H1 (cell line): ENCODE data around the gene OSBPL5. TPM values are rescaled to one million over a fixed set of nuclear protein-coding genes. Genes with fewer than 3 reads are reported as not detected.

Experiments
- CTCF ChIA-PET: fragments of 300-600 bp; sonication (Branson Sonifier 250); formaldehyde crosslinking; loops from one replicate; lab custom pipeline; 2021; ENCODE audit not compliant: partially characterized antibody; lab: Charles Lee
- POLR2A ChIA-PET: fragments of 300-600 bp; sonication (Branson Sonifier 250); formaldehyde crosslinking; loops from one replicate; lab custom pipeline; 2021; ENCODE audit warnings: inconsistent platforms; ENCODE audit not compliant: partially characterized antibody; lab: Charles Lee
- DNase-seq, 2 experiments: peaks; one replicate each; pipeline versions ENCODE4 v3.0.0 to v3.0.0-alpha.2; 2010 to 2022; ENCODE audit warnings: low spot score in 2 of 2, low read depth in 1 of 2, mixed read lengths in 1 of 2
- FAIRE-seq: peaks from 2 replicates; lab custom pipeline; 2011; peaks lifted over from hg19 to GRCh38; lab: Jason Lieb, UNC
- H2AFZ ChIP-seq: 2 replicates; pipeline ENCODE4 v1.8.1; 2012; ENCODE audit warnings: low read length, inconsistent platforms
- H2AK5ac ChIP-seq: 2 replicates; pipeline ENCODE4 v1.6.1; 2013; ENCODE audit warnings: low read depth, low read length
- H2BK120ac ChIP-seq: replicated peaks from 2 replicates; pipeline ENCODE3; 2013; ENCODE audit warnings: low read depth, low read length, inconsistent platforms
- H2BK12ac ChIP-seq: 2 replicates; pipeline ENCODE4 v1.6.1; 2013; ENCODE audit warnings: low read depth, low read length
- H2BK15ac ChIP-seq: 2 replicates; pipeline ENCODE4 v1.6.1; 2013; ENCODE audit warnings: low read length
- H2BK20ac ChIP-seq: 2 replicates; pipeline ENCODE4 v1.6.1; 2013; ENCODE audit warnings: low read length
- H2BK5ac ChIP-seq: 2 replicates; pipeline ENCODE4 v1.6.1; 2013; ENCODE audit warnings: low read depth, low read length
- H3K14ac ChIP-seq: 2 replicates; pipeline ENCODE4 v1.6.1; 2013; ENCODE audit warnings: inconsistent platforms; ENCODE audit not compliant: insufficient read length
- H3K18ac ChIP-seq: 2 replicates; pipeline ENCODE4 v1.6.1; 2013; ENCODE audit warnings: low read length; ENCODE audit errors: extremely low read depth
- H3K23ac ChIP-seq: 2 replicates; pipeline ENCODE4 v1.6.1; 2013; ENCODE audit warnings: inconsistent platforms; ENCODE audit not compliant: insufficient read length
- H3K23me2 ChIP-seq: 2 replicates; pipeline ENCODE4 v1.6.1; 2013; ENCODE audit warnings: low read depth, low read length
- H3K27ac ChIP-seq: 2 replicates; pipeline ENCODE4 v1.6.1; 2011; ENCODE audit warnings: low read depth, low read length, inconsistent platforms
- H3K27me3 ChIP-seq, 4 experiments: replicated peaks in 1 of 4; 1 replicate in 1 of 4; 2 replicates in 3 of 4; pipeline versions ENCODE4 v1.6.1 to v1.8.1; 2011 to 2013; ENCODE audit warnings: low read length in 3 of 4, mild to moderate bottlenecking in 3 of 4, inconsistent platforms in 2 of 4, mixed read lengths in 2 of 4, moderate library complexity in 1 of 4; ENCODE audit not compliant: control insufficient read depth in 3 of 4, insufficient read depth in 3 of 4; ENCODE audit errors: extremely low read depth in 1 of 4
- H3K36me3 ChIP-seq, 4 experiments: 2 replicates each; pipeline versions ENCODE4 v1.6.1 to v1.8.1; 2011 to 2013; ENCODE audit warnings: mild to moderate bottlenecking in 4 of 4, low read length in 3 of 4, moderate library complexity in 2 of 4, control low read depth in 1 of 4, inconsistent platforms in 1 of 4; ENCODE audit not compliant: insufficient read depth in 4 of 4, control insufficient read depth in 2 of 4
- H3K4ac ChIP-seq: replicated peaks from 2 replicates; pipeline ENCODE3; 2013; ENCODE audit warnings: low read length, low read depth, mixed read lengths, inconsistent platforms; ENCODE audit not compliant: insufficient read length
- H3K4me1 ChIP-seq, 4 experiments: replicated peaks in 1 of 4; 1 replicate in 1 of 4; 2 replicates in 3 of 4; pipeline versions ENCODE4 v1.6.1 to v1.8.1; 2011 to 2013; ENCODE audit warnings: low read length in 3 of 4, inconsistent platforms in 2 of 4, mixed read lengths in 1 of 4; ENCODE audit not compliant: insufficient read depth in 4 of 4, control insufficient read depth in 3 of 4
- H3K4me2 ChIP-seq, 2 experiments: 2 replicates each; pipeline versions ENCODE4 v1.6.1 to v1.8.1; 2011 to 2013; ENCODE audit warnings: low read depth in 2 of 2, low read length in 2 of 2, control low read depth in 1 of 2, inconsistent platforms in 1 of 2, mild to moderate bottlenecking in 1 of 2; ENCODE audit not compliant: insufficient read depth in 1 of 2
- H3K4me3 ChIP-seq, 4 experiments: fragments of 200-600, 300-600 bp in 1 of 4; sonication (generic), shearing (Covaris generic), sonication (Bioruptor Twin) in 1 of 4; 2 replicates each; pipeline versions ENCODE4 v1.5.1 to v1.8.1; 2011 to 2016; ENCODE audit warnings: low read length in 4 of 4, low read depth in 3 of 4, control low read depth in 2 of 4, inconsistent platforms in 2 of 4, mild to moderate bottlenecking in 2 of 4, mixed read lengths in 1 of 4, moderate library complexity in 1 of 4; ENCODE audit not compliant: insufficient read depth in 2 of 4; ENCODE audit errors: extremely low read depth in 1 of 4
- H3K56ac ChIP-seq: replicated peaks from 2 replicates; pipeline ENCODE3; 2013; ENCODE audit warnings: low read depth, mild to moderate bottlenecking, mixed read lengths, low read length, inconsistent platforms; ENCODE audit not compliant: insufficient read length
- H3K79me1 ChIP-seq: 2 replicates; pipeline ENCODE4 v1.6.1; 2013; ENCODE audit warnings: low read depth, low read length, control low read depth
- H3K79me2 ChIP-seq, 2 experiments: 2 replicates each; pipeline versions ENCODE4 v1.6.1 to v1.8.1; 2012 to 2013; ENCODE audit warnings: low read length in 2 of 2, mild to moderate bottlenecking in 2 of 2, inconsistent platforms in 1 of 2; ENCODE audit not compliant: insufficient read depth in 2 of 2, control insufficient read depth in 1 of 2
- H3K9ac ChIP-seq, 4 experiments: replicated peaks in 1 of 4; 1 replicate in 1 of 4; 2 replicates in 3 of 4; pipeline versions ENCODE4 v1.6.1 to v1.8.1; 2011 to 2013; ENCODE audit warnings: low read depth in 3 of 4, low read length in 3 of 4, control low read depth in 2 of 4, mild to moderate bottlenecking in 2 of 4, moderate library complexity in 2 of 4, inconsistent platforms in 1 of 4; ENCODE audit errors: extremely low read depth in 1 of 4
- H3K9me3 ChIP-seq, 2 experiments: 2 replicates each; pipeline versions ENCODE4 v1.6.1 to v1.8.1; 2012 to 2013; ENCODE audit warnings: mild to moderate bottlenecking in 2 of 2, moderate library complexity in 2 of 2, control low read depth in 1 of 2, inconsistent platforms in 1 of 2, low read depth in 1 of 2, low read length in 1 of 2, mixed read lengths in 1 of 2; ENCODE audit not compliant: insufficient read depth in 2 of 2
- H4K20me1 ChIP-seq, 2 experiments: replicated peaks in 1 of 2; 2 replicates each; pipeline versions ENCODE3 to v1.8.1; 2011 to 2013; ENCODE audit warnings: inconsistent platforms in 2 of 2, low read length in 2 of 2, mild to moderate bottlenecking in 1 of 2; ENCODE audit not compliant: insufficient read depth in 2 of 2, control insufficient read depth in 1 of 2
- H4K5ac ChIP-seq: 2 replicates; pipeline ENCODE4 v1.6.1; 2013; ENCODE audit warnings: low read length, low read depth, mixed read lengths, inconsistent platforms; ENCODE audit not compliant: insufficient read length
- H4K8ac ChIP-seq: 2 replicates; pipeline ENCODE4 v1.8.0; 2013; ENCODE audit warnings: mild to moderate bottlenecking, moderate library complexity, low read length, inconsistent platforms; ENCODE audit not compliant: insufficient read depth; ENCODE audit errors: extremely low read depth
- H4K91ac ChIP-seq: replicated peaks from 2 replicates; pipeline ENCODE3; 2013; ENCODE audit warnings: low read length, mixed read lengths, inconsistent platforms; ENCODE audit not compliant: insufficient read length
- CTCF ChIP-seq, 3 experiments: IDR thresholded peaks; 1 replicate in 2 of 3; 2 replicates in 1 of 3; pipeline versions ENCODE4 v1.5.1 to v1.6.1; 2011; ENCODE audit warnings: low read length in 3 of 3, mild to moderate bottlenecking in 3 of 3, inconsistent platforms in 2 of 3, low read depth in 1 of 3, moderate library complexity in 1 of 3; ENCODE audit not compliant: insufficient read depth in 1 of 3; ENCODE audit errors: control extremely low read depth in 1 of 3
- TAF7 ChIP-seq: optimal IDR thresholded peaks from 2 replicates; pipeline ENCODE3; 2011; ENCODE audit warnings: low read depth, mild to moderate bottlenecking, inconsistent platforms, low read length, moderate library complexity, borderline replicate concordance
- WGBS, 2 experiments: shearing (Covaris generic) in 1 of 2; methylation state at CpG; one replicate each; pipeline versions ENCODE4 v1.1.6 to v1.1.7; 2013 to 2015; ENCODE audit warnings: low lambda C conversion rate in 2 of 2, mixed read lengths in 2 of 2, inconsistent platforms in 1 of 2, low coverage in 1 of 2, missing lambda C conversion rate in 1 of 2; ENCODE audit not compliant: insufficient replicate concordance in 2 of 2, insufficient coverage in 1 of 2, insufficient read length in 1 of 2; ENCODE audit errors: extremely low coverage in 1 of 2, missing lambda C conversion rate in 1 of 2; 5-methylcytosine and 5-hydroxymethylcytosine counted together
- polyA plus RNA-seq, 7 experiments: library from polyadenylated mRNA; depleted of rRNA in 3 of 7; stranded (reverse) in 5 of 7; unstranded in 2 of 7; fragments of >200 nt in 5 of 7; fragments of 200-250 nt in 2 of 7; gene quantifications; 1 replicate in 5 of 7; 2 replicates in 1 of 7; 4 replicates in 1 of 7; pipeline versions ENCODE4 v1.2.1 to v1.2.3, GENCODE V29; 2011 to 2013; ENCODE audit warnings: missing spikeins in 2 of 7, mixed read lengths in 2 of 7
- total RNA-seq: library from RNA; stranded (reverse); fragmentation: NEBNext Ultra II Directional; extraction: Animal tissue kit (Norgen Biotek cat#: 25700); gene quantifications from 2 replicates; pipeline ENCODE4 v1.2.1, GENCODE V29; 2021

OSBPL5 gene
- total and polyA plus RNA-seq, 2 of the 8 experiments (the other 6 are each of a cell fraction or from before 2014, with no cell fraction given) = 3.4 to 9.9 TPM

- no peak overlapping the region for H2AFZ ChIP-seq
- H3K4me3 ChIP-seq = no peak overlapping the region; a peak in 1 of 8 replicates
- no peak for DNase-seq
Observed at GRCh38 chr11:3107608-3108182, 57.4 kb downstream of the OSBPL5 start.

More at GRCh38 chr11:3107608-3108182, 57.4 kb downstream of the OSBPL5 start:
- Histone ChIP-seq H3K36me3 (peaks cover 0 to 3% (median 0%) of the 10 kb centered on the region in 4 experiments; a peak in 1 of 8 replicates), H2BK12ac (no peak overlapping the region), H4K8ac (no peak overlapping the region), H3K56ac (no peak overlapping the region), H3K9ac (no peak overlapping the region), H3K4ac (no peak overlapping the region), H4K20me1 (peaks cover 0 to 4% of the 10 kb centered on the region in 2 experiments), H3K4me2 (no peak overlapping the region), H3K27me3 (no peaks in the 10 kb centered on the region; a peak in 2 of 7 replicates), H2BK5ac (peak overlapping the region; percentile 21; the same call in 1 of the 2 replicates), H3K4me1 (peaks cover 0 to 16% (median 8%) of the 10 kb centered on the region in 4 experiments; a peak in 5 of 7 replicates), H3K27ac (no peak overlapping the region), H4K5ac (no peak overlapping the region), H2BK20ac (0 out of 2 replicates have a peak overlapping the region, but pooled peaks have one; percentile 72), H2BK120ac (no peak overlapping the region), H2AK5ac (peak overlapping the region; percentile 4; the same call in 1 of the 2 replicates), H3K14ac (no peak overlapping the region), H4K91ac (no peak overlapping the region), H3K18ac (no peak overlapping the region; the same call in 1 of the 2 replicates), H3K79me1 (no peaks in the 10 kb centered on the region), H3K23ac (no peak overlapping the region), H3K79me2 (no peaks in the 10 kb centered on the region), H3K23me2 (no peaks in the 10 kb centered on the region), H3K9me3 (peaks cover 0 to 12% of the 10 kb centered on the region in 2 experiments; a peak in 3 of 4 replicates), H2BK15ac (peak overlapping the region; percentile 72; the same call in 1 of the 2 replicates)
- CTCF ChIA-PET = interaction anchor here (1.0 to 4.3 kb wide), 7 partner anchors 12 to 110 kb away, joined by 3 to 36 read pairs (median 3); no protein-coding TSS in a partner anchor
- WGBS, 2 experiments = 88% methylated on average over 17 of the region's 21 CpGs; no CpG with 5 or more reads in 1 of the 2 experiments
- no peak for TF ChIP-seq TAF7
- TF ChIP-seq CTCF (IDR thresholded peaks at IDR 0.05; ENCODE audit: control extremely low read depth in 1 of 3, insufficient read depth in 1 of 3, low read depth in 1 of 3, low read length in 3 of 3) = peak; percentile 3 to 25 (median 20); a peak in 3 of 4 replicates
- POLR2A ChIA-PET = no interaction called here
- no peak for FAIRE-seq
